GM10266 (cell line): Measurements from ENCODE around the gene AMBRA1.

Source experiments
- DNase-seq: peaks from one replicate; pipeline ENCODE4 v3.0.0; 2012; ENCODE audit errors: extremely low spot score
- CTCF ChIP-seq: IDR thresholded peaks from 2 replicates; pipeline ENCODE4 v1.5.1; 2012; ENCODE audit warnings: mild to moderate bottlenecking, low read depth; ENCODE audit not compliant: control insufficient read depth, insufficient read depth; ENCODE audit errors: missing control alignments

Gene AMBRA1

GRCh38 chr11:46491661-46492330 is 102.0 kb downstream of the AMBRA1 start:
- DNase-seq = no peak
- TF ChIP-seq CTCF = no peak

GRCh38 chr11:46490666-46491065 is 103.2 kb downstream of the AMBRA1 start:
- no peak for TF ChIP-seq CTCF
- no peak for DNase-seq

GRCh38 chr11:46489656-46490560 is 103.9 kb downstream of the AMBRA1 start:
- DNase-seq = peak; percentile 42
- TF ChIP-seq CTCF = peak; percentile 71

GRCh38 chr11:46485856-46486443 is 107.9 kb downstream of the AMBRA1 start:
- no peak for TF ChIP-seq CTCF
- DNase-seq = no peak

GRCh38 chr11:46484101-46484500 is 109.7 kb downstream of the AMBRA1 start:
- DNase-seq = no peak
- no peak for TF ChIP-seq CTCF

- no peak for DNase-seq
Observed at GRCh38 chr11:46480909-46481308, 112.9 kb downstream of the AMBRA1 start.

More at GRCh38 chr11:46480909-46481308, 112.9 kb downstream of the AMBRA1 start:
- TF ChIP-seq CTCF = no peak
